Activated T-cell treated with anti-CD3 and anti-CD28 coated beads, Interleukin-2, amount 50 U/mL, for 24 hours (primary cell): ENCODE measurements around the gene PMFBP1.

ENCODE experiments used
- DNase-seq: peaks from one replicate; pipeline ENCODE4 v3.0.0-alpha.2; 2020
- H3K27ac Mint-ChIP-seq: 2 replicates; pipeline ENCODE4 v1.8.0; 2020; ENCODE audit warnings: mild to moderate bottlenecking, mixed read lengths
- H3K27me3 Mint-ChIP-seq: 2 replicates; pipeline ENCODE4 v1.8.0; 2020; ENCODE audit warnings: mixed read lengths
- H3K36me3 Mint-ChIP-seq: 2 replicates; pipeline ENCODE4 v1.8.0; 2020; ENCODE audit warnings: low read depth, mixed read lengths
- H3K4me1 Mint-ChIP-seq: 2 replicates; pipeline ENCODE4 v1.8.0; 2020; ENCODE audit warnings: low read depth, mixed read lengths
- H3K4me3 Mint-ChIP-seq: 2 replicates; pipeline ENCODE4 v1.8.0; 2020; ENCODE audit warnings: mild to moderate bottlenecking, moderate library complexity, mixed read lengths
- H3K9me3 Mint-ChIP-seq: 2 replicates; pipeline ENCODE4 v1.8.0; 2020; ENCODE audit warnings: mixed read lengths

PMFBP1 gene

GRCh38 chr16:72199761-72200337 is 27.9 kb upstream of the PMFBP1 start:
- H3K4me3 Mint-ChIP-seq, result no peak overlapping the region
- peaks cover 7% of the 10 kb centered on the region for H3K27me3 Mint-ChIP-seq
- DNase-seq, result no peak
- H3K36me3 Mint-ChIP-seq, result no peaks in the 10 kb centered on the region
- H3K9me3 Mint-ChIP-seq, result no peaks in the 10 kb centered on the region
- peaks cover 14% of the 10 kb centered on the region for H3K4me1 Mint-ChIP-seq
- no peak overlapping the region for H3K27ac Mint-ChIP-seq

GRCh38 chr16:72198771-72199201 is 26.8 kb upstream of the PMFBP1 start:
- Mint-ChIP-seq H3K9me3 (no peaks in the 10 kb centered on the region), H3K36me3 (no peaks in the 10 kb centered on the region), H3K4me3 (no peak overlapping the region), H3K27me3 (peaks cover 7% of the 10 kb centered on the region), H3K4me1 (peaks cover 12% of the 10 kb centered on the region), H3K27ac (no peak overlapping the region)
- DNase-seq, result no peak

GRCh38 chr16:72198021-72198711 is 26.2 kb upstream of the PMFBP1 start:
- peaks cover 5% of the 10 kb centered on the region for H3K4me1 Mint-ChIP-seq
- H3K4me3 Mint-ChIP-seq, result no peak overlapping the region
- H3K36me3 Mint-ChIP-seq, result no peaks in the 10 kb centered on the region
- no peak overlapping the region for H3K27ac Mint-ChIP-seq
- H3K27me3 Mint-ChIP-seq, result peaks cover 4% of the 10 kb centered on the region
- no peak for DNase-seq
- no peaks in the 10 kb centered on the region for H3K9me3 Mint-ChIP-seq

- Mint-ChIP-seq H3K27ac (no peak overlapping the region), H3K27me3 (peaks cover 3% of the 10 kb centered on the region), H3K36me3 (no peaks in the 10 kb centered on the region), H3K9me3 (no peaks in the 10 kb centered on the region), H3K4me3 (no peak overlapping the region), H3K4me1 (peaks cover 2% of the 10 kb centered on the region)
- DNase-seq, result no peak
Measured at GRCh38 chr16:72197545-72197944, 25.6 kb upstream of the PMFBP1 start.

GRCh38 chr16:72195609-72196008 is 23.7 kb upstream of the PMFBP1 start:
- no peak for DNase-seq
- Mint-ChIP-seq H3K4me1 (no peaks in the 10 kb centered on the region), H3K27ac (no peak overlapping the region), H3K36me3 (no peaks in the 10 kb centered on the region), H3K4me3 (no peak overlapping the region), H3K27me3 (no peaks in the 10 kb centered on the region), H3K9me3 (no peaks in the 10 kb centered on the region)

GRCh38 chr16:72191551-72191950 is 19.6 kb upstream of the PMFBP1 start:
- no peak for DNase-seq
- Mint-ChIP-seq H3K27me3 (no peaks in the 10 kb centered on the region), H3K4me3 (no peak overlapping the region), H3K4me1 (no peaks in the 10 kb centered on the region), H3K36me3 (no peaks in the 10 kb centered on the region), H3K9me3 (no peaks in the 10 kb centered on the region), H3K27ac (no peak overlapping the region)

- Mint-ChIP-seq H3K4me3 (no peak overlapping the region), H3K9me3 (no peaks in the 10 kb centered on the region), H3K4me1 (no peaks in the 10 kb centered on the region), H3K27ac (no peak overlapping the region), H3K36me3 (no peaks in the 10 kb centered on the region), H3K27me3 (no peaks in the 10 kb centered on the region)
- no peak for DNase-seq
Measured at GRCh38 chr16:72189865-72190371, 18.0 kb upstream of the PMFBP1 start.

- H3K27me3 Mint-ChIP-seq, result no peaks in the 10 kb centered on the region
- no peak overlapping the region for H3K4me3 Mint-ChIP-seq
- no peak overlapping the region for H3K27ac Mint-ChIP-seq
- no peak for DNase-seq
- no peaks in the 10 kb centered on the region for H3K9me3 Mint-ChIP-seq
- no peaks in the 10 kb centered on the region for H3K4me1 Mint-ChIP-seq
- no peaks in the 10 kb centered on the region for H3K36me3 Mint-ChIP-seq
Measured at GRCh38 chr16:72188541-72188940, 16.6 kb upstream of the PMFBP1 start.

- Mint-ChIP-seq H3K4me1 (no peaks in the 10 kb centered on the region), H3K27me3 (no peaks in the 10 kb centered on the region), H3K27ac (no peak overlapping the region), H3K36me3 (no peaks in the 10 kb centered on the region), H3K4me3 (no peak overlapping the region), H3K9me3 (no peaks in the 10 kb centered on the region)
- DNase-seq, result no peak
Measured at GRCh38 chr16:72187551-72187950, 15.6 kb upstream of the PMFBP1 start.

- no peak overlapping the region for H3K4me3 Mint-ChIP-seq
- no peaks in the 10 kb centered on the region for H3K4me1 Mint-ChIP-seq
- no peak overlapping the region for H3K27ac Mint-ChIP-seq
- H3K36me3 Mint-ChIP-seq, result no peaks in the 10 kb centered on the region
- DNase-seq, result no peak
- no peaks in the 10 kb centered on the region for H3K27me3 Mint-ChIP-seq
- H3K9me3 Mint-ChIP-seq, result no peaks in the 10 kb centered on the region
Measured at GRCh38 chr16:72182976-72183375, 11.0 kb upstream of the PMFBP1 start.

GRCh38 chr16:72179204-72179970 is 7.4 kb upstream of the PMFBP1 start:
- H3K9me3 Mint-ChIP-seq, result peaks cover 2% of the 10 kb centered on the region
- no peaks in the 10 kb centered on the region for H3K36me3 Mint-ChIP-seq
- no peak overlapping the region for H3K4me3 Mint-ChIP-seq
- no peak for DNase-seq
- peaks cover 2% of the 10 kb centered on the region for H3K27me3 Mint-ChIP-seq
- H3K27ac Mint-ChIP-seq, result no peak overlapping the region
- H3K4me1 Mint-ChIP-seq, result peaks cover 4% of the 10 kb centered on the region

GRCh38 chr16:72174726-72175125 is 2.8 kb upstream of the PMFBP1 start:
- Mint-ChIP-seq H3K4me1 (peaks cover 13% of the 10 kb centered on the region), H3K27ac (no peak overlapping the region), H3K9me3 (peaks cover 2% of the 10 kb centered on the region), H3K4me3 (no peak overlapping the region), H3K36me3 (no peaks in the 10 kb centered on the region), H3K27me3 (peaks cover 2% of the 10 kb centered on the region)
- DNase-seq, result no peak

- H3K4me1 Mint-ChIP-seq, result peaks cover 13% of the 10 kb centered on the region
- no peak for DNase-seq
- no peaks in the 10 kb centered on the region for H3K36me3 Mint-ChIP-seq
- H3K27me3 Mint-ChIP-seq, result peaks cover 2% of the 10 kb centered on the region
- H3K4me3 Mint-ChIP-seq, result no peak overlapping the region
- peaks cover 2% of the 10 kb centered on the region for H3K9me3 Mint-ChIP-seq
- H3K27ac Mint-ChIP-seq, result peak overlapping the region; percentile 48
Measured at GRCh38 chr16:72173997-72174396, 2.0 kb upstream of the PMFBP1 start.

- H3K4me1 Mint-ChIP-seq, result peaks cover 13% of the 10 kb centered on the region
- no peak overlapping the region for H3K27ac Mint-ChIP-seq
- peaks cover 2% of the 10 kb centered on the region for H3K9me3 Mint-ChIP-seq
- DNase-seq, result no peak
- H3K27me3 Mint-ChIP-seq, result peaks cover 9% of the 10 kb centered on the region
- no peak overlapping the region for H3K4me3 Mint-ChIP-seq
- no peaks in the 10 kb centered on the region for H3K36me3 Mint-ChIP-seq
Measured at GRCh38 chr16:72171236-72171635, 719 bp downstream of the PMFBP1 start.

- Mint-ChIP-seq H3K9me3 (peaks cover under 1% of the 10 kb centered on the region), H3K27me3 (peaks cover 10% of the 10 kb centered on the region), H3K4me1 (peaks cover 11% of the 10 kb centered on the region), H3K4me3 (no peak overlapping the region), H3K27ac (no peak overlapping the region), H3K36me3 (no peaks in the 10 kb centered on the region)
- no peak for DNase-seq
Measured at GRCh38 chr16:72169708-72170107, 2.2 kb downstream of the PMFBP1 start.
